Hippocampal formation (tissue), 2 donors: ENCODE data around the gene RCL1.
A peak's percentile ranks its signal among the peaks of the same experiment; 100 is the strongest.
"Not testable (repeated sequence)": the region's sequence is repeated elsewhere in the genome, so short reads cannot be mapped to it uniquely, and the experiment has no call there.

Source experiments
- DNase-seq, 2 donors: peaks; one replicate each; lab custom pipeline; 2025; lab: John Stamatoyannopoulos, UW

Gene RCL1

GRCh38 chr9:4783191-4783590 is 9.6 kb upstream of the RCL1 start:
- DNase-seq: not testable (repeated sequence)

DNA sequence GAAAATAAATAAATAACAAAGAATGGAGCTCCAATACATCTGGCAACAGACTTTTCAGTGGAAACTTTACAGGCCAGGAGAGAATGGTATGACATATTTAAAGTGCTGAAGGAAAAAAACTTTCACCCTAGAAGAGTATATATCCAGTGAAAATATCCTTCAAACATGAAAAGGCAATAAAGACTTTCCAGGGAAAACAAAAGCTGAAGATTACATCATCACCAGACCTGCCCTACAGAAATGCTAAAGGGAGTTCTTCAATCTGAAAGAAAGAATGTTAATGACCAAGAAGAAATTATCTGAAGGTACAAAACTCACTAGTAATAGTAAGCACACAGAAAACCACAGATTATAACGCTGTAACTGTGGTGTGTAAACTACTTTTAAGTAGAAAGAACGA is 8.3 kb upstream of the RCL1 start:
- DNase-seq: no peak

DNA sequence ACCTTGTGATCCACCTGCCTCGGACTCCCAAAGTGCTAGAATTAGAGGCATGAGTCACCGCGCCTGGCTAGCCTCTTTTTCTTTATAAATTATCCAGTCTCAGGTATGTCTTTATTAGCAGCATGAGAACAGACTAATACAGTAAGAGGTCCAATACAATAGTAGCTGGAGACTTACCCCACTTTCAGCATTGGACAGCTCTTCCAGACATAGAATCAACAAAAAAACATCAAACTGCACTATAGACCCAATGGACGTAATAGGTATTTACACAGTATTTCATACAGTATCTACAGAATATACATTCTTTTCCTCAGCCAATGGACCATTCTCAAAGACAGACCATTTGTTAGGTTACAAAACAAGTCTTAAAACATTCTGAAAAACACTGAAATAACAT is 6.1 kb upstream of the RCL1 start:
- no peak for DNase-seq

DNA sequence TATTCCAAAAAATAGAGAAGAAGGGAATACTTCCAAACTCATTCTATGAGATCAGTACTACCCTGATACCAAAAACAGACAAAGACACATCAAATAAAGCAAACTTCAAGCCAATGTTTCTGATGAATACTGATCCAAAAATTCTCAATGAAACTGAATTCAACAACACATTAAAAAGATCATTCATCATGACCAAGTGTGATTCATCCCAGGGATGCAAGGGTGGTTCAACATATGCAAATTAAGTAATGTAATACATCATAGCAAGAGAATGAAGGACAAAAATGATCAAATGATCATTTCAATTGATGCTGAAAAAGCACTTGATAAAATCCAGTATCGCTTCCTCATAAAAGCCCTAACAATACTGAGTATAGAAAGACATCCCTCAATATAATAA is 4.9 kb upstream of the RCL1 start:
- DNase-seq: no peak

DNA sequence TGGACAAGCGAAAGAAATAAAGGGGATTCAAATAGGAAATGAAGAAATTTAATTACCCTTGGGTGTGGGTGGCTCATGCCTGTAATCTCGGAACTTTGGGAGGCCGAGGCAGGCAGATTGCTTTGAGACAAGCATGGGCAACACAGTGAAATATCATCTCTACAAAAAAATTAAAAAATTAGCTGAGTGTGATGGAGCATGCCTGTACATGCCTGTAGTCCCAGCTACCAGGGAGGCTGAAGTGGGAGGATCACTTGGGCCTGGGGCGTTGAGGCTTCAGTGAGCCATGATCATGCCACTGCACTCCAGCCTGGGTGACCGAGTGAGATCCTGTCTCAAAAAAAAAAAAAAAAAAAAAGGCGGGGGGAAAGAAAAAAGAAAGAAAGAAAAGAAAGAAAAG is 4.0 kb upstream of the RCL1 start:
- no peak for DNase-seq

GRCh38 chr9:4792054-4792571 is 631 bp upstream of the RCL1 start:
- DNase-seq: no peak

GRCh38 chr9:4793459-4794395 is 983 bp downstream of the RCL1 start:
- no peak for DNase-seq

GRCh38 chr9:4794691-4795090 is 1.9 kb downstream of the RCL1 start:
- no peak for DNase-seq

GRCh38 chr9:4795108-4795507 is 2.4 kb downstream of the RCL1 start:
- DNase-seq: not testable (repeated sequence)

DNA sequence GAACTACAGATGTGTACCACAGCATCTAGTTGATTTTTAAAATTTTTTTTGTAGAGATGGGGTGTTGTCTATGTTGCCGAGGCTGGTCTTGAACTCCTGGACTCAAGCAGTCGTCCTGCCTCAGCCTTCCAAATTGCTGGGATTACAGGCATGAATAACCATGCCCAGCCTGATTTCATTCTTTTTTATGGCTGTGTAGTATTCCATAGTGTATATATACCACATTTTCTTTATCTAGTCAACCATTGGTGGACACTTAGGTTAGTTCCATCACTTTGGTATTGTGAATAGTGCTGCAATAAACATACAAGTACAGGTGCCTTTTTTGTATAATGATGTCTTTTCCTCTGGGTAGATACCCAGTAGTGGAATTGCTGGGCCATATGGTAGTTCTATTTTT is 3.8 kb downstream of the RCL1 start:
- DNase-seq: no peak

DNA sequence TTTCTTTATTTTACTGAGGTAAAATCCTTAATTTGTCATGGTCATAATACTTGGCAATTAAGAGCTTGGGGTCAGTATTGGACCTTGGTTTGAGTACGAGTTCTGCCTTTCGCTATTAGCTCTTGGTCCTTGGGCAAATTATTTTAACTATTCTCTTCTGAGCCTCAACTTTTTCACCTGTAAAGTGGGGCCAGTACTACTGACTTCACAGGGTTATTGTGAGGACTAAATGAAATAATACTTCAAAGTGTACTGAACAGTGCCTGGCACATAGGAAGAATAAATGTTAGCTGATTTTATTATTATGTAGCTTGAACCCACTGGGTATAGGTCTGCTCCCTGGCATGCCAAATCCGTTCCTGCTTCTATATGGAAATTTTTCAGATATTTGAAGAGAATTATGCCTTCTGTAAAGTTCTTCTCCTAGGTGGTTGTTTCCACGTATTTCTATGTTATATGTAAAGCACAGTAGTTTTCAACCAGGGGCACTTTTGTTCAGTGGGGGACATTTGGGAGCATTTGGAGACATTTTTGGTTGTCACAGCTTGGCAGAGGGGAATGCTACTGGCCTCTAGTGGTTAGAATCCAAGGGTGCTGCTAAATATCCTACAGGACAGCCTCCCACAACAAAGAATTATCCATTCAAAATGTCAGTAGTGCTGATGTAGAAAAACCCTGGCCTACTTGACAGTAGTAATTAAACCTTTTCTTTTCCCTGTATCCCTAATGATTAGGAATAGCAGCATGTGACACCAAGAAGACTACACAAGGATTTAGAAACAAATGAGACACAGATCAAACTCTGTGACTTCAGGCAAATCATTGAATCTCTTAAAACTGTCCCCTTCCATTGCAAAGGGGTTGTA is 4.5 kb downstream of the RCL1 start:
- DNase-seq: peak in 1 of 2 donors; percentile 46

GRCh38 chr9:4797854-4798150 is 5.1 kb downstream of the RCL1 start:
- DNase-seq: no peak

DNA sequence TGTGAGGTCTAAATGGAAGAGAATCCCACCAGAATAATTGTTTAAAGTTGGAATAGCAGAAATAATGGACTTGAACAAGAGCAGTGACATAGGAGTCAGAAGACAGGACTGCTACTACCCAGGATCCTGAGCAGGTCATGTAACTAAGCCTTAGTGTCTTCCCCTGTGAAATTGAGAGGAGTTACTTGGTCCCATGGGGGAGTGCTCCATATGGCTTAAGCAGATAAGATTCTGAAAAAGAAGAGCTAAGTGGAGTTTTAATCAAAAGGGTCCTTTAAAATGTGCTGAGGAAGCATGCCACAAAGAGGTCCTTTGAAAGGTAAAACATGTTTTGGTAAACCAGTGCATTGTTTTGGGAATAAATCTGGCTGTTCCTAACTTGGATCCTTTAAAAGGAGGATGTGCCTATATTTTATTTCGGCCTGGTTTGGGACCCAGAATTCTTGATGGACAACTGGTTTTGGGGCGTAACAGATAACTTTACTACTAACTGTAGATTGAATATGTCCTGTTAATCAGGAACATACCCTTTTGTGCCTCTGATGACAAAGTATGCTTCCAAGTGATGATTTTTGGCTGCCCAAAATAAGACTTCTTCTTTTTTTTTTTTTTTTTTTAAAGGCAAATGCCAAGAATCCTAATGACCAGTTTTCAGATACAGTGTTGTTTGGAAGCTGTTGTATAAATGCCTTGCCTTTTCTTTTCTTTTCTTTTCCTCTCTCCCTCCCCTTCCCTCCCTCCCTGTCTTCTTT is 5.7 kb downstream of the RCL1 start:
- DNase-seq: no peak

- no peak for DNase-seq
Observed at GRCh38 chr9:4799033-4799430, 6.3 kb downstream of the RCL1 start.

DNA sequence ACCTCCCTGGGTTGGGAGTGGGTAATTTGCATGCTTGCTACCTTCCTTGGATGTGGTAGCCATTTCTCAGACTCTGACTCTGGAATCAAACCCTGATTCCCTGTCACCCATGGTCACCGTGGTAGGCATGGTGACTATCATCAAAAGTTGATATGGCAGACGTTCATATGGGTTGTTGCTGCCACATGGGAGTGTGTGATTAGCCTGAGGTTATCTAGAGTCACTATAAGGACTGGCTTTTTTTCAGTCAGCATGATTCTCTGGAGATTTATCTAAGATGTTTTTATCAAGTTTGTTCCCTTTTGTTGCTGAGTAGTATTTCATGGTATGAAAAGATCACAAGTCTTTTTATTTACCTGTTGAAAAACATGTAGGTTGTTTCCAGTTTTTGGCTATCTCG is 7.0 kb downstream of the RCL1 start:
- no peak for DNase-seq

- no peak for DNase-seq
Observed at GRCh38 chr9:4801156-4801555, 8.4 kb downstream of the RCL1 start.

DNA sequence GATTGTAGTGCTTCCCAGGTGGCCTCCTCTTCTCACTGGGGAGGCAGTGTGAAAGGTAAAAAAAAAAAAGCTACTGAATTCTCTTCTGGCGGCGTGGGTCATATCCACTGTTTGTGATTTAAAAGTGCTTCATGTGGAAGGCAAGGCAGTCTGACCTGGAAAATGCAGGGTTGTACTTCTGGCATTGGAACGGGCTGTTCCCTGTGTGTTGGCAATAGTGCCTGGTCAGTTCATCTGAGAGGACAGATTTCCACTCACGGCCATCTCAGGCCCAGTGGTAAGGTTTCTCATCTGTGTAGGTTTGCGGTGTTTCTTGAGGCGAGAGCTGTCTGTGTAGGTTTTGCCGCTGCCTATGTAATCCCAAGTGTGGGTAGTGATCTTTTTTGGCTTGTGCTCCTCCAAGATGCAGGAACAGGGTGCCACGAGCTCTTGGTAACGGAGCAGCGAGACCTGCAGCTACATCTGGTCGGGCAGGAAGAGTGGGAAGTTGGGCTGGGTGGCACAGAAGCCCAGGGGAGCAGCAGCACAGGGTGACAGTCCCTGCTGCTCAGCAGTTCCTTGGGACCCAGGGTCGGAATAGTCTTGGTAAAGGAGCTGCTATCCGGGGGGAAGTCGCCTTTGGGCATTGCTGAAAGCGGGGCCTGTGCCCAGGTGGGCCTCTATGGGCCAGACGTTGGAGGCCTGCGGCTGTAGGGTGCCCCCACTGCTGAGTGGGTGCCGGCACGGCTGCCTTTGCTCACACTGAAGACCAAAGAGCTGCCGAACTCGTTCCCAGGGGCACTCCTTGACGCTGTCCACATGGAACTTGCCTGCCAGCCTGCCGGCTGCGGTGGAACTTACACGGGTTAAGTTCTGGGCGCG is 11.2 kb downstream of the RCL1 start:
- DNase-seq: no peak

DNA sequence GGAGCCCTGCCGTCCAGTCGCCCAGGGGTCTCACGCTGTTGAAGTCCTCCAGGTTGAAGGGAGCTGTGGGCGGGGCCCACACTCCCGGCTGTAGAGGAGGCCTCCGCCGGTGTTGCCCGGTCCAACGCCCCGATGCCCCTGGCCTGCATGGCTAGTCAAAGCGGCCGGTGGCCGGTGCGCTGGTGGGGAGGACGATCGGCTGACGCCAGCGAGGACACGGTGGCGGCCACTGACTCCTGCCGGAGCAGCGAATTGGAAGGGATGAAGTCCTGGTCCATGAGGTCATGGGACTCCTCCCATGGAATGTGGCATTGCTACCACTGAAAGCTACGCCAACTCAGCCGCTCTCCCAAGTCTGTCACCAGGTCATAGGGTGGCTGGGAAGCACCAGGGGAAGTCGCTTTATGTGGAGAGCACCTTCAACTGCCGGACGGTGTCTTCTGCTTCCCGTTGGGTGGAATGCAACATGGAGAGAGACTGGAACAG is 11.8 kb downstream of the RCL1 start:
- no peak for DNase-seq

DNA sequence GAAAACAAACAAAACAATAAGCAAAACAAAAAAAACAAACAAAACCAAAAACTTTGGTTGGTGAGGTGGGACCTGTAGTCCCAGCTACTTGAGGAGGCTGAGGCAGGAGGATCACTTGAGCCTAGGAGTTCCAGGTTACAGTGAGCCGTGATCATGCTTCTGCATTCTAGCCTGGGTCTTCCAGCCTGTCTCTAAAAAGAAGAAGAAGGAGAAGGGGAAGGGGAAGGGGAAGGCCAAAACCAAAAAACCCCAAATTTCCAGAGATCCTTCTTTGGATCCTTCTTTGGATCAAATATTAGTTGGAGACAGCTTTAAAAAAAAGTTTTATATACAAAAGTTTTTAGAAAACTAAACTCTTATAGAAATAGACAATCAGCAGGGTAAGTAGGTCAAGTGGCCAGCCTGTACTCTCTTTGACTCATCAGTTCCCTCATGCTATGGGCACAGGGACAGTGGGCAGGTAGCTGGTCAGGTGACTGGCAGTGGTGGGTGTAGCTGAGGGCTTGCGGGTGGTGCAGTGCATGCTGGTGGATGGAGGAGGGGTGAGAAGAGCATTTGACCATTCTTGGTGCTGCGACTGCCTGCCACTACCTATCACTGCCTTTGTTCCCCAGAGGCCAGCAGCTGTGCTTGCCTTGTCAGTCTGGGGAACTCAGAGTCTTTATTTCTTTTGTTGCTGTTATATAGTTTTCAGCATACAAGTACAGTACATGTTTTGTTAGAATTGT is 12.6 kb downstream of the RCL1 start:
- no peak for DNase-seq

GRCh38 chr9:4810565-4810964 is 17.8 kb downstream of the RCL1 start:
- DNase-seq: no peak
